ENCODE data around the gene FOXA2.

The FOXA2 gene

DNA sequence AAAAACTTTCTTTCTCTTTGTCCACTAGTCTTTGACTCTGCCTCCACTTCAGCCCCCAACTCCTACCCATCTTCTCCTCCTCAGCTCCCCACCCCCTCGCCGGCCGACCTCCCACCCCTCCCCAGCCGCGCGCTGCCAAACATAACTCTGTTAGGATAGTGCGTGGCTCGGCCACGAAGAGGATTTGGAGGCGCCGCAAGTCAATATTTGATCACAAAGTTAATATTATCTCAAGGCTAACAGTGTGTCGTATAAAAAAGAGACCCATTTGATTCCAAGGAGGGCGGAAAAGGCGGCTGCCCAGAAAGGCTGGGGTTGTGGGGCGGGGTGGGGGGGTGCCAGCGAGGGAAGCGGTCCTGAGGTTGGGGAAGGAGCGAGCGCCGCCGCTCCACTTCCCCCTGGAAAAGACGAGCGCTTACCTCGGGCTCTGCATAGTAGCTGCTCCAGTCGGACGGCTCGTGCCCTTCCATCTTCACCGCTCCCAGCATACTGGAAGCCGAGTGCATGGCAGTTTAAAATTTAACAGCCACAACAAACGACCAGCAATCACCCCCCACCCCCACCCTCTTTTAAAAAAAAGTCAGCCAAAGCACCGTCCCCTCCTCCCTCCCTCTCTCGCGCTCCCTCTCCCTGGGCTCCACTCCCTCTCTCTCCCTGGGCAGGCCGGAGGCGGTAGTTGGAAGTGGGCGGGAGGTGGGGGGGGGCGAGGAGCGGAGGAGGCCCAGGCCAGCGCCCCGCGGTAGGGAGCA lies 425 bp downstream of the FOXA2 start:
- no peak for DNase-seq

DNA sequence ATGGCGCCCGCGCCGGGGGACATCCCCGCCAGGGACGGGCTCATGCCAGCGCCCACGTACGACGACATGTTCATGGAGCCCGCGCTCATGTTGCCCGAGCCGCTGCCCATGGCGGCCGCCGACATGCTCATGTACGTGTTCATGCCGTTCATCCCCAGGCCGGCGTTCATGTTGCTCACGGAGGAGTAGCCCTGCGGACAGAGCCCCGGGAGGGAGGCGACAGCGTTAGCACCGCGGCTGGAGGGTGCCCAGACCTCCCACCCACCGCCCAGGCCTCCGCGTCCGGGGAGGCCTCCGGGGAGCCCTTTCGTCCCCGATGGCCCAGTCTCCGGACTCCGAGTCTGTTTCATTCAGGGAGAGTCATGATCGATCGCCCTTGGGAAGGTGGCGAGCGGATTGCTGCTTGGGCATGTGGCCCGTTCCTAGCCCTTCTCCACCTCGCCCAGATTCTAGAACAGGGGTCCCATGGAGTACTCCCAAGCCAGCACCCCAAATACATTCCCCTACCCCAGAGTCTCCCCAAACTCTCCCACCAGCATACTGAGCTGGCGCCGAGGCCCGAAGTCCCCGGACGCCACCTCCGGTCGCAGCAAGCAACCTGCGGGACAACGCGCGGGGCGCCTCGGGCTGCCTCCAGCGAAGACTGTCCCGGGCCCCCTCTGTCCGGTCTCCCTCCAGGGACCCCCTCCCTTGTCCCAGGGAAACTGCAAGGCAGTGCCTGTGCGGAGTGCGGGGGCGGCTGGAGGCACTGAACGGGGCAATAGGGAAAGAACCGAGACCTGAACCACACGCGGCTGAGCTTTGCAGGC lies 1.2 kb downstream of the FOXA2 start:
- no peak for DNase-seq

DNA sequence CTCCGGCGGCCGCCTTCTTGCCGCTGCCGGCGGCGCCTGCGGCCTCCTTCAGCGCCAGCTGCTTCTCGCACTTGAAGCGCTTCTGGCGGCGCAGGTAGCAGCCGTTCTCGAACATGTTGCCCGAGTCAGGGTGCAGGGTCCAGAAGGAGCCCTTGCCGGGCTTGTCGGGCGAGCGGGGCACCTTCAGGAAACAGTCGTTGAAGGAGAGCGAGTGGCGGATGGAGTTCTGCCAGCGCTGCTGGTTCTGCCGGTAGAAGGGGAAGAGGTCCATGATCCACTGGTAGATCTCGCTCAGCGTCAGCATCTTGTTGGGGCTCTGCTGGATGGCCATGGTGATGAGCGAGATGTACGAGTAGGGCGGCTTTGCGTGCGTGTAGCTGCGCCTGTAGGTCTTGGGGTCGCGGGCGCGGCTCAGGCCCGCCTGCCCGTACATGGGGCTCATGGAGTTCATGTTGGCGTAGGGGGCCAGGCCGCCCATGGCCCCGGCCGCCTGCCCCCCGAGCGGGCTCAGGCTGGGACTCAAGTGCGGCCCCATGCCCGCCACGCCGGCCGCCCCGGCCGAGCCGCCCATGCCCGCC lies 1.9 kb downstream of the FOXA2 start:
- DNase-seq, result no peak

DNA sequence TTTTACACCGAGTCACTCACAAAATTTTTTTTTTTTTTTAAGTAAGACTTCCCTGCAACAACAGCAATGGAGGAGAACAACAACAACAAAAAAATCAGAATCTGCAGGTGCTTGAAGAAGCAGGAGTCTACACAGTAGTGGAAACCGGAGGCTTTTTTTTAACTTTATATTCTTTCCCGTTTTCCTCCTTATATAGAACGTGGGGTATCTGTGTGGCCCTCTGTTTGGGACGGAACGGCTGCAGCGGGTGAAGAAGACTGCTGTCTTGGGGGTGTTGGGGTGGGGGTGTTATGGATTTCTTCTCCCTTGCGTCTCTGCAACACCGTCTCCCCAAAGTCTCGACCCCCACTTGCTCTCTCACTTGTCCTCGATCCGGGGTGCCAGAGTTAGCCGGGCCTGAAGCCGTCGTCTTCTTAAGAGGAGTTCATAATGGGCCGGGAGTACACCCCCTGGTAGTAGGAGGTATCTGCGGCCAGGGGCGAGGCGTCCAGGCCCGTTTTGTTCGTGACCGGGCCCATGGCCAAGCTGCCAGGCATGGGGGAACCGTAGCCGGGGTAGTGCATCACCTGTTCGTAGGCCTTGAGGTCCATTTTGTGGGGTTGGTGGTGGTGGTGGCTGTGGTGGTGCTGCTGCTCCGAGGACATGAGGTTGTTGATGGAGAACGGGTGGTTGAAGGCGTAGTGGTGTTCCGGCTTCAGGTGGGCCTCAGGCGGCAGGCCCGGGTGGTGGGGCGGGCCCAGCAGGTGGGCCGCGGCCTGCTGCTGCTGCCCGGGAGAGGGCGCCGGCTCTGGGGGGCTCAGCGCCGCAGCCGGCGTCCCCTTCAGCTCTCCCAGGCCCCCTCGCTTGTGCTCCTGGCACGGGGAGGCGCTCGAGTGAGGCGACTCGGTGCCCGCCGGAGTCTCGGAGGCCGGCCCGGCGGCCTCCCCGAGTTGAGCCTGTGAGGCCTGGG lies 2.7 kb downstream of the FOXA2 start:
- no peak for DNase-seq

DNA sequence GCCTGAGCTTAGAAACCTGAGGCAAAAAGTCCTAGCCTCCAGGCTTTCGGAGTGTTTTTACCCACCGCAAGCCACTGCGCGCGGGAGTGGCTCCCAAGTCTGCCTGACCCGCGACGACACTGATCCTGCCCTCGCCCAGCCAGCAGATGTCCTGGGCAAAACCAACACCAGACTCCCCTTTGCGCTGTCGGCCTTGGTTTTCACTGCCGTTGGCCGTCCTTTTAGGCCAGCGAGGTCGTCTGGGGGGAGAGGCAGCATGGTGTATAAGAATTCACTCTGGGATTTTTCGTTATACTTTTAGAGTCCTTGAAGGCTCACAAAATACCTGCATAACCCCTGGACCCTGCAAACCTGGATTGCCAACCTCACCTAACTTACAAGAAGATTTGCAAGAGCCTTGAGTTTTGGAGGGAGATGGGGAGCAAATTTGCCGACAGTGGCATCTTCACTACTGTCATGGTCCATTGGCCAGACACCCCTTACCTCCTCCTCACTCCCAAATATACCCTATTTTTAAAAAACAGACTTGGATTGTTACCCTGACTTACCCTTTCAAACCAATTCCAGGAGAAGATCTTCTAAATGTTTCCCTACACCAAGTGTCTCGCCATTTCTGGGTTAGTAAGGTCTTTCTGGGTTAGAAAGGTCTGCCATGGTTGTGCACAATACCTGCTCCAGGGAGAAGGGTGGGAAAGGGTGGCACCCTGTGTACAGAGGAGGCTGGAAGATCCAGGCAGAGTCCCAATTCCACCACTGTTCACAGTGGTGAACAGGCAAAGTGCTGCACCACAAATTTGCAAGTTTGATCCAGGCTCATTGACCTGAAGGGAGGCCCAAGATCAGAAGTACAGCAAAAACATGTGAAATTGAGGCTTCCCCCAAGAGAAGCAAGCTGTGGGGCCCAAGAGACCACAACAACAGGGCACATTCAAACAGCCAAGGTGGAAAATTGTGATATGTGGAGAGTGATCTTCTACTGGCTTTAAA lies 4.4 kb downstream of the FOXA2 start:
- DNase-seq, result no peak

DNA sequence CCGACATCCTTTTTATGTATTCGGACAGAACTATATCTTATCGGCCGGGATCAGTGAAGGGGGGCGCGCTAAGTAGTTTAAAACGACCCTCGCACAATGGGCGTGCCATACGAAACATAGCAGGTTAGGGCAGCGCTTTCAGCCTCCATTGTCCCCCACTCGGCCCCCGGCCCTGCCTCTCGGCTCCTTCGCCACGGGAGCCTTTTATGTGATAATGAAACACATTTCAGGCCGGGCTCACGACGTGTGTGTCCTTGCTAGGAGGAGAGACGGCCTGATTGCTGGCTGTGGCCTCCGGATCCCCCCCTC lies 5.3 kb downstream of the FOXA2 start:
- no peak for DNase-seq

DNA sequence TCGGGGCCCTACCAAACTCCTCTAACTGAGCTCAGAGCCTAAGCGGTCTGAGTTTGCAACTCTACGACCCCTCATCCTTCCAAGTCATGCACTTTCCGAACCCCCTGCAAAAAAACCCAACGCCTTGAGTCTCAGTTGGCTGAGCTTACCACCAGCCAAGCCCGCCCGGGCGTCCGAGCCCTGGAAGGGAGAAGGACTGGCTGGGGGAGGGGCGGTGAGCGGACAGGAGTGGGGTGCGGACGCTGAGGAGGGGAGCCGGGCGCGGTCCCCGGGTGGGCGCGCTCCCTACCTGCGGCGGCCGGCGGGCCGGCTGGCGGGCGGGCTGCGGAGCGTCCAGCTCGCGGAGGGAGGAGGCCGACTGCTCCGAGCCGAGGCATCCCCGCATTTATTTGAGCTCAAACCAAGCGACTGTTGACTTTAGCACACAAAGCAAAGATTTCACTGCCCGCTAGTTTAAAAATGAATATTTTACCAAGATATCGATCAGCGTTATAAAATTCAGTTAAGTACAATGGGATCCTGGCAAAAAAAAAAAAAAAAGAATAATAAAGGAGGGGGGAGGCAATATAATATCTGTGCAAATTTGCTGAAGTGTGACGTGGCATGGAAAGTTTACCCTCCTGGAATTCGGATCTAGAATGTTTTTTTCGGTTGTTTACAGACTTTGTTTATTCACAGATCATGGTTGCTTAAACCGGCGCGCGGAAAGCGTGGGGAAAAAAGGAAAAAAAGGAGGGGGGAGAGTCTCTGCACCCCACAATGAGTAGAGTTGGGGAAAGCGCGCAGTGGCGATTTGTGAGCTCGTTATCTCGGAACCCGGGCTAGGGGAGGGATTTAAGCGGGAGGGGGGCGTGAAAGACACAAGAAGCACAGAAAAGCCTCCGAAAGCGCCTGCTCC lies 5.9 kb downstream of the FOXA2 start:
- DNase-seq, result no peak

DNA sequence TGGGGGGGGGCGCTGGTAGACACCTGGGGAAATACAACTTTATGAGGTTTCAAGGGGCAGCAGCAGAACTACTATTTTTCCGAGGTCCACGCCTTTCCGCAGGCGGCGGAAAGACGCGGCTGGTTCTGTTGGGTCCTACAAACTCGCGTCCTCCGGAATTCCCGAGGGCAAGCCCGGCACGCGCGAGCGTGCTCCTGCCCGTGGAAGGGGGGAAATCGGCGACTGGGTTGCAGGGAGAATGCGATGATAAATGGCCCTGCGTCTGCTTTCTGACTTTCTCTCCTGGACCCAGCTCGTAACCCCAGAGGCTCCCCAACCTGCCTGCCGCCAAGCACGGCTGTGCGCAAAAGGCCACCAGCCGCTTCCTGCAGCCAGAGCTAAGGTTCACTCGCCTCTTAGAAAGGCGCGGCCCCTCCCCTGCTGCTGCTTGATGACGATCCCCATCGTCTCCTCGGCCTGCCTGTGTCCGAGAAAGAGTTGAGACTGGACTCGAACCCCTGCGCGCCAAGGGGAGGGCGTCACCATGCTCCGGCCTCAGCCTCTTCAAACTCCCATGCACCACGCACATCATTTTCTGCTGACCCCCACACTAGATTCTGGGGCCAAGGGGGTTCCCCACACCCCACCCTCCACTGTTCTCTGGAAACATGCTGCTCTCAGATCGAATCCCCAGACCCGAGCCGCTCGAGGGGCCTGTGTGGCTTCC lies 6.7 kb downstream of the FOXA2 start:
- no peak for DNase-seq

DNA sequence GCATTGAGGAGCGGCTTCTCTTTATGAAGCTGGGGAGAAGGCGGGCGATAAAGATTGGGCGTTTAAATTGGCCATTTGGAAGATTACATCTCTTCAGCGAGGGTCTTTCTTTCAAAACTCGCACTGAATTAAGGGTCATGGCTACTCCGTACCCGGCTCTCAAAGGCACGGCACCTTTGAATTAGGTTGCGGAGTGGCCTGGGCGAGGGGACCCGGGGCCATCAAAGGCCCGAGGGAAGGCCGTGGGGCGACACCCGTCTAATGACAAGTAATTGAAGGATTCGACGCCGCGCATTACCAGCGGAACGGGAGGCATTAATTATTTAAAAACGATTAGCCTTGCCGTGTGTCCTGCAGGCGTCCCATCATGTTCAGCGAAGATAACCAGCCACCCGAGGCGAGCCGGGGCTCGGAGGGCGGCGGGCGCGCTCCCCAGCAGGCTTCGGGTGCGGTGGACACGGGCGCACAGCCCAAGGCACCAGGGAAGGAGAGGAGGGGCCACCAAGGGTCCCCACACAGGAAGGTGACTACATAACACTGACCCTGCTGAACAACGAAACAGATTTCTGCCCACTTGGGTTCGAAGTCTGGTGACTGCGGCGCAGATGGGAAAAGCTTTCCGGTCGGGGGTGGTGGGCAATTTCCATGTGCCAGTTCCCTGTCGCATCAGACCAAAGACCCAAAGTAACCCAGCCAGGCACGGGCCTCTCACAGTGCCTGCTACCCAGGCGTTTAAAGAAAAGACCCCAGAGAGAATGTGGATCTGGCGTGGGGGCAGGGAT lies 7.4 kb downstream of the FOXA2 start:
- no peak for DNase-seq

DNA sequence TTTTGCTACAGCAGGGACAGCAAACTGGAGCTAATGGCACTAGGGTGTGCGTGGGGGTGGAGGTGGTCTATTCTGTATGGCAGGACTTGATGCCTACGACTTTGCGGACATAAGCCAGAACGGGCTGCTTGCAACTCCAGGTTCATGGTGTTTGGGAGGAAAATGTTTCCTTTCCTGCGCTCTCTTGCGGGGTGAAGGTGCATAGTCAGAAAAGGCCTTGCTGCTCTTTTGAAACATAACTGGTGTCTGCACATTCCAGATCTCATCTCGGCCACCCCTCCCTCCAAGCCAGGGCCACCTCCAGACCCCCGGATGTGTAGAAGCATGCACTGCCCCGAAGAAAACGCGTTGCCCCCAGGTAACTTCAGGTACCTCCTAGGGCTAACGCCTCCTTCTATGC lies 8.1 kb downstream of the FOXA2 start:
- DNase-seq, result no peak

DNA sequence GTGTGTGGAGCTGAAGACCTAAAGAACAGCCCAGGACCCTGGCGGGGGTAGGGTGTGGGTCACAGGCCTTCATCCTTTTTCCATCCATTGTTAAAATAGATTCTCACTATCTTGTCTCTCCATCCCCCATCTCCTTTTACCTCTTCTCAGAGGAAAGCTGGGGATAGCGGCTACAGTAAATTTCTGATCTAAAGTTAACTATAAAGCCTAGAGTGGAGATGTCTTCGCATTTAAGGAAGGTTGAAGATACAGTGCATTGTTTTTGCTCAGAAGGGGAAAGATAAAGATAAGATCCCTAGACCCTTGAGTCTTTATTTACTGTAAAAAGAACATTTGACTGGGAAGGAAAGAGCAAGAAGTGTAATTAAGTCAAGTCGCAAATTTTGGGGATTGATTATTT lies 8.6 kb downstream of the FOXA2 start:
- no peak for DNase-seq

DNA sequence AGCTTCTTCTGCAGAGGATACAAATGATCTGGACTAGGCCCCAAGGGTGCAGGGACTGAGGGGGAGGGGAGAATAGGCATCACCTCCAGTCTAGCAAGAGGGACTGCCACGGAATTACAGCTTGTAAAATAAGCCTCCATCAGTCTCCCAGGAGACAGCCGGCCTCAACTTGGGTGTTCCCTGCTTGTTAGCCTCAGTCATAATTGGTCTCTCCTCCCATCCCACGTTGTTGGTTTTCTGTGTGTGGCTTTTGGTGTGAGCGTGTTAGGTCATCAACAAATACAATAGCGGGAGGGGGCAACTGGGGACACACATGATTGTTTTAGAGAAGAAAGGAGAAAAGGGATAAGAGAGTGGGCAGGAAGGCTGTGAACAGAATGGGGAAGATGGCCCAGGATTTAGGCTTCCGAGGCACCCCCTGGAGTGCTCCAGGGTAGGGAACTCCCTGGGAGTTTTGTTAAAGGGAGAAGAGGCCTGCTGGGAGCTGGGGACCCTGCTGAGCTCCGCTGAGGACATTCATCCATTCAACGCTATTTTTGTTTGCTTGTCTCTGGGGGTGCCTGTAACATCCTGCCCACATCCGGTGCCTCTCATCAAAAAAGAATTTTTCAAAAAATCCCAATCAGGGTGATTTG lies 9.2 kb downstream of the FOXA2 start:
- no peak for DNase-seq

DNA sequence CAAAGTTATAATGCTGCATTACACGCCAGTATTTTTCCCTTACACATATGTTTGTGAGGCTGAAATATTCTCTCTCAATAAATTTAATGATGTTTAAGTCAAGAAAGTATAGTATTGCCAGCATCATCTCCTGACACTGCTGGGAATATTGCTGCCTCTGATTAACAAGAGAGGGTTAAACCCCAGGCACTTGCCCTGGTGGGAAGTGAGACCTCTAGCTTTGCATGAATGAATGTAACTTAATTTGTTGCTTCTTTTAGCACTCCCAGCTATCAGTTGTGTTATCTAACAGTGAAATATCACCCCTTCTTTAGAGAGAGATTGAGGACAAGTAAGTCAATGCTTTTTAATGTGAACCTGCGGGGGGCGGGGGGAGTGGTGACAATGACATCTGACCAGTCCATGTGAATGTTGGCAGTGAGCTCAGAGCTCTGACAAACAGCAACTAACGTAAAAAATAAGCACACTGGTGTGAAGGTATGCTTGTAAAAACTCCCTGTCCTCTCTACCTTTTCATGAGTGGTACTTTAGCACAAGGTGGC lies 9.8 kb downstream of the FOXA2 start:
- DNase-seq, result no peak

DNA sequence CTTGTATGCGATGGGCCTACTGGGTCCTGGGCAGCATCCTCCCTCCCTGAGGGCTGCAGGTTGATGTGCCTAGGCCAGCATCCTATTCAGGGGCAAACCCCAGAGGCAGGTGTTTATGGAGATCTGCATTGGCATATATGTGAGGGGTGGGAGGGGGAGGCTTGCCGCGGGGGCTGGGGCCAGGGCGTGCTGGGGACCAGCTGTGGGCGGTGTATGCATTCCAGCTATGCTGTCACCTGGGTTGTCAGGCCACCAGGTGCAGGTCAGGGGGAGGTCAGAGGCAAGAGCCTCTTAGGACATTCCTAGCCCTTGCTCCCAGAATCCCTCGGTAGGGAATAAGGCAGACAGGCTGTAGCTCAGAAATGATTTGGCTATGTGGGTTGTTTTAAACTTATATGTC lies 11.9 kb downstream of the FOXA2 start:
- DNase-seq, result no peak

DNA sequence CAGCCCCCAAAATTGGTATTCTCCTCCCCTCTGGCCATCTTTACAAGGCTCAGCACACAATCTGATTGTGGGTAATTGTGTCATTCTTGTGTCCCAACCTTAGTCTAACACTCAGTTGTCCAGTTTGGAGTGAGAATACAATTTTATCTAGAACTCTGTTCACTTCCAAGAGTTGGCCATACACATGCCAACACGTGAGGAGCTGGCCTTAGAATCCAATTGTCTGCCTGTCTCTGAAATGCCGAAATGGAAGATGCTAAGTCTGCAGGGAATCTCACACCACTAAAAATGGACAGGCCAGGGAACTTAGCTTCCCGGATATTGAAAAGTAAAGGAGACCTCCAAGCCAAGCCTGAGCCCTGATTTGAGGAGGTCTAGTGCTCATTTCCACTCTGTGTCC lies 12.3 kb downstream of the FOXA2 start:
- DNase-seq, result no peak

DNA sequence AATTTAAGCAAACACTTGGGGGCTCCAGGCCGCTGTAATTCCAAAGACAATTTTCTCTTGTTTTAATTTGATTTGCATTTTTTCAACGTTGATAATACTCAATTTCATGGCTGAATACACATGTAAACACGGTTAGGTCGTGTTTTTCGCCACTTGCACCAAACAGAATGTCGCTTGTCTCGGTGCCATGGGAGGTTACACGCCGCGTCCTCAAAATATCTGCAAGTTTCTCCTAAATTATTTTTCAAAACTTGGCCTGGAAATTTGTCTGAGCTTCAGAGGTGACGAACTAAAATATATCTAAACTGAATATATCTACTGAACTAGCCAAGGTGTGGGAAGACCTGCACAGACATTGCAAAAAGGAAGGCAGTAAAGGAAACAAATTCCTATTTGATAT lies 15.0 kb downstream of the FOXA2 start:
- DNase-seq, result no peak

DNA sequence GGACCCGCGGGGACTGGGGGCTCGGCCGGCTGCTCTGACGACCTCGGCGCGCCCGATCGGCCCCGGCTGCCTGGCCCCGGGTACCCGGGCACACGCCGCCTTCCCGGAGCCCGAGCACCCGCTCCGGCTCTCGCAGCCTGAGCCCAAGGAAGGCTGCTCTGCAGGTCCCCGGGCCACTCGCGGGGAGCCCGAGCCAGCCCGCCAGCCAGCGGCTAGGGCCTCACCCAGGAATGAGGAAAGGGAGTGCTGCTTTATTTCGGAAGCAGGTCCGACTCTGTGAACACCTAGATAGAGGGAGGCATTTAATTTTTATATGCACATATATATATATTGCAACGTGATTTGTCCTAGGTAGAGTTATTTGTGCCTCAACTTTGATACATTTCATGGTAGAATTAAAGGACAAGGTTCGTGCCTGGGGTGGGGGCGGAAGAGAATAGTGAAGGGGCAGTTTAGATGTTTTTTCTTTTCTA lies 15.5 kb downstream of the FOXA2 start:
- no peak for DNase-seq
